WI38 (cell line): ENCODE data around the gene TIMM21.

Experiments
- H3K4me3 ChIP-seq: 2 replicates; pipeline ENCODE4 v1.5.1; 2011; ENCODE audit warnings: low read depth, mild to moderate bottlenecking, control low read depth, low read length
- TF ChIP-seq, protein P1 (sequence below): IDR thresholded peaks from 2 replicates; pipeline ENCODE4 v1.5.1; 2012; ENCODE audit warnings: low read depth, mild to moderate bottlenecking, control low read depth, low read length

The TIMM21 gene

GRCh38 chr18:74185860-74186259 is 37.5 kb downstream of the TIMM21 start:
- H3K4me3 ChIP-seq = no peak overlapping the region
- TF ChIP-seq, protein P1, sequence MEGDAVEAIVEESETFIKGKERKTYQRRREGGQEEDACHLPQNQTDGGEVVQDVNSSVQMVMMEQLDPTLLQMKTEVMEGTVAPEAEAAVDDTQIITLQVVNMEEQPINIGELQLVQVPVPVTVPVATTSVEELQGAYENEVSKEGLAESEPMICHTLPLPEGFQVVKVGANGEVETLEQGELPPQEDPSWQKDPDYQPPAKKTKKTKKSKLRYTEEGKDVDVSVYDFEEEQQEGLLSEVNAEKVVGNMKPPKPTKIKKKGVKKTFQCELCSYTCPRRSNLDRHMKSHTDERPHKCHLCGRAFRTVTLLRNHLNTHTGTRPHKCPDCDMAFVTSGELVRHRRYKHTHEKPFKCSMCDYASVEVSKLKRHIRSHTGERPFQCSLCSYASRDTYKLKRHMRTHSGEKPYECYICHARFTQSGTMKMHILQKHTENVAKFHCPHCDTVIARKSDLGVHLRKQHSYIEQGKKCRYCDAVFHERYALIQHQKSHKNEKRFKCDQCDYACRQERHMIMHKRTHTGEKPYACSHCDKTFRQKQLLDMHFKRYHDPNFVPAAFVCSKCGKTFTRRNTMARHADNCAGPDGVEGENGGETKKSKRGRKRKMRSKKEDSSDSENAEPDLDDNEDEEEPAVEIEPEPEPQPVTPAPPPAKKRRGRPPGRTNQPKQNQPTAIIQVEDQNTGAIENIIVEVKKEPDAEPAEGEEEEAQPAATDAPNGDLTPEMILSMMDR = no peak

GRCh38 chr18:74186661-74187060 is 38.3 kb downstream of the TIMM21 start:
- no peak overlapping the region for H3K4me3 ChIP-seq
- TF ChIP-seq, protein P1 = no peak

GRCh38 chr18:74190086-74190485 is 41.8 kb downstream of the TIMM21 start:
- TF ChIP-seq, protein P1 = no peak
- H3K4me3 ChIP-seq = no peak overlapping the region

GRCh38 chr18:74191577-74191976 is 43.3 kb downstream of the TIMM21 start:
- no peak overlapping the region for H3K4me3 ChIP-seq
- TF ChIP-seq, protein P1 = no peak

GRCh38 chr18:74194691-74195090 is 46.4 kb downstream of the TIMM21 start:
- TF ChIP-seq, protein P1 = no peak
- H3K4me3 ChIP-seq = no peak overlapping the region

DNA sequence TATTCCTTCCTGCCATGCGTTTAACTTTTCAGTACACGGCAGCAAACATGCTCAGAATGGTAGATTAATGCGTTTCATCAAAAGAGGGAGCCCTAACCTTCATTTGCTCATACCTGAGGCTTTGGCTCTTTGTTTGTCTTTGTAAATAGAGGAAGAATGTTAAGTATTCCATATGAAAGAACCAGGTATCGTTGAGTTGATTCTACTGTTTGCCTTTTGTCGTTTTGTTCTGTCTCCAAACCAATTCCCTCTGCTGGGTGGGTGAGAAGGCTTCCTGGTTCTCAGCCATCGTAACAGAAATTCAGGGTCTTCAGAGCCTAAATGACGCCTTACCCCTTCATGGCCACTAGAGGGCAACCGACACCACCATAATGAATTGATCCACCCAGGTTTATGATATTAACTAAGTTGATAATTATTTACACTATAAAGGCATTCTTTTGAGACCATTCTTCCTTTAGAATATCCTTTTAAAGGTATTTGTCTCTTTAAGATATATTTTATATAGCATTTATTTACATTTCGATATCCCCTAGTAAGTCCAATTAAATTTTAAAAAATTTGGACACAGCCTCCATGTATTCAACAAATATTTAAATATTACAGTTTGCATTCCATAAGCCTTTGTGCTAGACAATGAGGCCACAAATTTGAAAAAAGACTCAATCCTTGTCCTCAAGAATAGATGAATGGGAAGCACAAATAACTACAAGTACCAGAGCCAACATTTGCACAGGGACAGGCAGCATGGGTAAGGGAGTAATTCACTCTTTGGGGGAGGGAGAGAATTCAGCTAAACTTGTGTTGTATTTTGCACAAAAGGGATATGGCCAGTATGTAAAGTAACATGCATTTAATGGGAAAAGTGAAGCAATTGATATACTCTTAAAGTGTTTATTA is 48.1 kb downstream of the TIMM21 start:
- TF ChIP-seq, protein P1 = peak; percentile 73
- 0 out of 2 replicates have a peak overlapping the region, but pooled peaks have one; percentile 25 for H3K4me3 ChIP-seq

- TF ChIP-seq, protein P1 = no peak
- no peak overlapping the region for H3K4me3 ChIP-seq
These were observed 49.5 kb downstream of the TIMM21 start for GRCh38 chr18:74197705-74198341.
